Spleen (tissue), 11 donors: ENCODE results near the gene DUSP23. TPM values are rescaled to one million over a fixed set of nuclear protein-coding genes. Genes with fewer than 3 reads are reported as not detected.

Experiments used
- DNase-seq: peaks from one replicate; pipeline ENCODE4 v3.0.0-alpha.2; 2020
- H3K27ac ChIP-seq, 8 donors: fragments of 200-600 bp; sonication (generic) in 7 of 8; 1 replicate in 4 of 8; 2 replicates in 4 of 8; pipeline versions ENCODE4 v1.5.0 to v1.8.0; 2016 to 2021; ENCODE audit warnings: inconsistent platforms in 4 of 8, mild to moderate bottlenecking in 4 of 8, moderate library complexity in 1 of 8
- H3K27me3 ChIP-seq, 7 donors: fragments of 200-600 bp; sonication (generic) in 6 of 7; replicated peaks in 1 of 7; 1 replicate in 4 of 7; 2 replicates in 3 of 7; pipeline versions ENCODE4 v1.5.0 to v1.8.0; 2016 to 2021; ENCODE audit warnings: inconsistent platforms in 3 of 7, mild to moderate bottlenecking in 1 of 7
- H3K36me3 ChIP-seq, 6 donors: fragments of 200-600 bp; sonication (generic) in 5 of 6; 1 replicate in 4 of 6; 2 replicates in 2 of 6; pipeline versions ENCODE4 v1.5.0 to v1.8.0; 2016 to 2021; ENCODE audit warnings: inconsistent platforms in 2 of 6
- H3K4me1 ChIP-seq, 6 donors: fragments of 200-600 bp; sonication (generic) in 5 of 6; 1 replicate in 3 of 6; 2 replicates in 3 of 6; pipeline versions ENCODE4 v1.5.0 to v1.8.0; 2016 to 2021; ENCODE audit warnings: inconsistent platforms in 3 of 6
- H3K4me3 ChIP-seq, 8 donors: fragments of 200-600 bp; sonication (generic) in 7 of 8; 1 replicate in 4 of 8; 2 replicates in 4 of 8; pipeline versions ENCODE4 v1.5.0 to v1.8.0; 2016 to 2021; ENCODE audit warnings: inconsistent platforms in 4 of 8, mild to moderate bottlenecking in 4 of 8, moderate library complexity in 2 of 8
- H3K9me3 ChIP-seq, 8 donors: fragments of 200-600 bp; sonication (generic) in 7 of 8; 1 replicate in 4 of 8; 2 replicates in 4 of 8; pipeline versions ENCODE4 v1.5.0 to v1.8.0; 2016 to 2021; ENCODE audit warnings: inconsistent platforms in 4 of 8
- CTCF ChIP-seq, 11 experiments: fragments of 200-600 bp in 7 of 11; fragments of 450-650 bp in 4 of 11; sonication (generic) in 4 of 11; IDR thresholded peaks in 8 of 11; conservative IDR thresholded peaks in 3 of 11; 1 replicate in 7 of 11; 2 replicates in 4 of 11; pipeline versions ENCODE4 v1.4.0 to v1.8.0; 2016 to 2021; ENCODE audit warnings: antibody characterized with exemption in 11 of 11, inconsistent platforms in 4 of 11, mild to moderate bottlenecking in 1 of 11
- POLR2A ChIP-seq, 3 donors: fragments of 450-650 bp; IDR thresholded peaks; one replicate each; pipeline ENCODE4 v1.5.1; 2017; ENCODE audit warnings: antibody characterized with exemption in 3 of 3, mild to moderate bottlenecking in 1 of 3
- POLR2AphosphoS5 ChIP-seq, 3 donors: sonication (generic); formaldehyde crosslinking; IDR thresholded peaks; one replicate each; pipeline ENCODE4 v1.5.1; 2017; ENCODE audit warnings: antibody characterized with exemption in 3 of 3
- WGBS, 5 donors: extraction: QIAGEN DNeasy Blood & Tissue Kit in 3 of 5; methylation state at CpG; one replicate each; pipeline versions ENCODE4 v1.1.5 to v1.1.7; 2013 to 2018; 5-methylcytosine and 5-hydroxymethylcytosine counted together
- intact Hi-C: fragments of 100-400 bp; cut with DNase I; formaldehyde crosslinking; loops from one replicate; pipeline ENCODE4 v1.15.0; 2023; ENCODE audit warnings: low total_unique reads
- polyA plus RNA-seq, 3 donors: library from polyadenylated mRNA; stranded (reverse); fragments of 200-250 nt; gene quantifications; one replicate each; pipeline ENCODE4 v1.2.1, GENCODE V29; 2013
- total RNA-seq, 7 donors: library from RNA; depleted of rRNA in 3 of 7; stranded (reverse); fragments of >200 nt in 3 of 7; fragmentation: NEBNext Ultra II Directional in 4 of 7; extraction: Animal tissue kit (Norgen Biotek cat#: 25700) in 4 of 7; gene quantifications; one replicate each; pipeline versions ENCODE4 v1.1.0 to v1.2.1, GENCODE V29; 2016 to 2021
- donor health status: healthy with polysubstance abuse.
- donor health status: DM: no; HTN: no; CAD: no; lungs with moderate emphysema.
- donor health status: DM: no; HTN: no; CAD: no.
- donor health status: Bipolar disorder and iron deficiency.
- donor health status: healthy.
- donor health status: DM: no; HTN: no; CAD: no.
- donor health status: DM: yes; HTN: yes; CAD: no.

The DUSP23 gene
- total and polyA plus RNA-seq, 10 donors = 23.1 to 76.3 (median 51.7) TPM

- H3K36me3 ChIP-seq = peaks cover 0 to 35% (median 1%) of the 10 kb centered on the region in 6 donors
- WGBS, 5 donors = 75 to 85% (median 85%) methylated on average over 7 of the region's 7 CpGs
- TF ChIP-seq POLR2AphosphoS5 (IDR thresholded peaks at IDR 0.05) = no peak
- TF ChIP-seq CTCF (IDR thresholded peaks at IDR 0.05 in 8 of 11, conservative IDR thresholded peaks at IDR 0.05 in 3 of 11) = no peak
- TF ChIP-seq POLR2A (IDR thresholded peaks at IDR 0.05) = no peak
- DNase-seq = no peak
- intact Hi-C loops = no loop called here
- peaks cover 11 to 39% (median 35%) of the 10 kb centered on the region in 6 donors for H3K4me1 ChIP-seq
- no peak overlapping the region for H3K27ac ChIP-seq
- no peak overlapping the region for H3K4me3 ChIP-seq
- no peaks in the 10 kb centered on the region for H3K27me3 ChIP-seq
- H3K9me3 ChIP-seq = no peaks in the 10 kb centered on the region
Observed at GRCh38 chr1:159831412-159832141, 50.8 kb downstream of the DUSP23 start.

Other genes with a start within 250 kb of the DUSP23 start
- not detected for gene OR10J5, start 245.0 kb upstream of the DUSP23 start, total RNA-seq
- not detected for gene OR10J5, start 245.0 kb upstream of the DUSP23 start, polyA plus RNA-seq
- gene APCS, start 193.1 kb upstream of the DUSP23 start, total RNA-seq = not detected
- not detected for gene APCS, start 193.1 kb upstream of the DUSP23 start, polyA plus RNA-seq
- under 1 TPM in 2 of 7 donors, not detected in 5; 0.46 to 0.73 TPM for gene CRP, start 66.4 kb upstream of the DUSP23 start, total RNA-seq
- gene CRP, start 66.4 kb upstream of the DUSP23 start, polyA plus RNA-seq = under 1 TPM in 1 of 3 donors, not detected in 2; 0.06 TPM
- gene FCRL6, start 21.4 kb downstream of the DUSP23 start, total RNA-seq = 10 to 100 TPM in 5 of 7 donors, 1 to 10 TPM in 2; 7.5 to 24.4 (median 17.8) TPM
- gene FCRL6, start 21.4 kb downstream of the DUSP23 start, polyA plus RNA-seq = 1 to 10 TPM in 2 of 3 donors, under 1 TPM in 1; 0.52 to 2.0 (median 1.0) TPM
- gene SLAMF8, start 45.9 kb downstream of the DUSP23 start, total RNA-seq = 10 to 100 TPM; 13.0 to 40.0 (median 25.2) TPM
- gene SLAMF8, start 45.9 kb downstream of the DUSP23 start, polyA plus RNA-seq = 10 to 100 TPM; 12.9 to 18.7 (median 16.1) TPM
- under 1 TPM in 1 of 7 donors, not detected in 6; 0.33 TPM for gene VSIG8, start 81.7 kb downstream of the DUSP23 start, total RNA-seq
- gene VSIG8, start 81.7 kb downstream of the DUSP23 start, polyA plus RNA-seq = under 1 TPM; 0.03 to 0.43 (median 0.13) TPM
- 1 to 10 TPM; 1.1 to 3.0 (median 2.0) TPM for gene CFAP45, start 119.2 kb downstream of the DUSP23 start, total RNA-seq
- gene CFAP45, start 119.2 kb downstream of the DUSP23 start, polyA plus RNA-seq = 1 to 10 TPM in 2 of 3 donors, under 1 TPM in 1; 0.58 to 2.8 (median 1.2) TPM
- 100 to 1,000 TPM; 341 to 505 (median 407) TPM for gene TAGLN2, start 144.5 kb downstream of the DUSP23 start, total RNA-seq
- 100 to 1,000 TPM; 351 to 525 (median 475) TPM for gene TAGLN2, start 144.5 kb downstream of the DUSP23 start, polyA plus RNA-seq
- 1 to 10 TPM in 4 of 7 donors, under 1 TPM in 3; 0.64 to 2.1 (median 1.1) TPM for gene IGSF9, start 164.7 kb downstream of the DUSP23 start, total RNA-seq
- under 1 TPM; 0.12 to 0.80 (median 0.46) TPM for gene IGSF9, start 164.7 kb downstream of the DUSP23 start, polyA plus RNA-seq
- gene SLAMF9, start 173.3 kb downstream of the DUSP23 start, total RNA-seq = 1 to 10 TPM in 1 of 7 donors, under 1 TPM in 2, not detected in 4; 0.67 to 1.3 (median 0.89) TPM
- gene SLAMF9, start 173.3 kb downstream of the DUSP23 start, polyA plus RNA-seq = under 1 TPM; 0.14 to 0.26 (median 0.22) TPM